ENCODE results near the gene RIBC2. TPM values are rescaled to one million over a fixed set of nuclear protein-coding genes. Genes with fewer than 3 reads are reported as not detected.
"Not testable (repeated sequence)": the region's sequence is repeated elsewhere in the genome, so short reads cannot be mapped to it uniquely, and the experiment has no call there.

Gene RIBC2
- total and polyA plus RNA-seq, 8 donors: 4.3 to 12.1 (median 8.9) TPM

- no peaks in the 10 kb centered on the region for H3K27me3 ChIP-seq
- DNase-seq (peak in 1 of 4 donors; percentile 44), ATAC-seq (peak; percentile 35)
- H3K9me3 ChIP-seq: no peaks in the 10 kb centered on the region
- H3K4me1 ChIP-seq: no peaks in the 10 kb centered on the region
- H3K27ac ChIP-seq: no peak overlapping the region
- H3K4me3 ChIP-seq: no peak overlapping the region
- no peaks in the 10 kb centered on the region for H3K36me3 ChIP-seq
- intact Hi-C loops (cut with DNase I): no loop called here
- no peak for TF ChIP-seq CTCF (IDR thresholded peaks at IDR 0.05)
Observed at GRCh38 chr22:45448431-45448830, 34.9 kb downstream of the RIBC2 start.

GRCh38 chr22:45449442-45449841 lies 35.9 kb downstream of the RIBC2 start:
- intact Hi-C loops (cut with DNase I); H3K36me3 ChIP-seq; ATAC-seq; DNase-seq; H3K27ac ChIP-seq; H3K9me3 ChIP-seq; H3K4me1 ChIP-seq; H3K27me3 ChIP-seq; H3K4me3 ChIP-seq: not testable (repeated sequence)

GRCh38 chr22:45450101-45450785 lies 36.8 kb downstream of the RIBC2 start:
- DNase-seq (no peak), ATAC-seq (no peak)
- H3K36me3 ChIP-seq: no peaks in the 10 kb centered on the region
- TF ChIP-seq CTCF (IDR thresholded peaks at IDR 0.05): no peak
- H3K27ac ChIP-seq: peak overlapping the region in 1 of 2 donors; percentile 62
- H3K4me1 ChIP-seq: no peaks in the 10 kb centered on the region
- H3K9me3 ChIP-seq: no peaks in the 10 kb centered on the region
- no peak overlapping the region for H3K4me3 ChIP-seq
- no peaks in the 10 kb centered on the region for H3K27me3 ChIP-seq
- intact Hi-C loops (cut with DNase I): no loop called here

GRCh38 chr22:45450921-45451651 lies 37.6 kb downstream of the RIBC2 start:
- TF ChIP-seq CTCF (IDR thresholded peaks at IDR 0.05): no peak
- no peak overlapping the region for H3K4me3 ChIP-seq
- no peaks in the 10 kb centered on the region for H3K4me1 ChIP-seq
- peak in 2 of 4 donors; percentile 80 to 89 for DNase-seq
- ATAC-seq: peak; percentile 59
- H3K36me3 ChIP-seq: no peaks in the 10 kb centered on the region
- intact Hi-C loops (cut with DNase I): no loop called here
- no peaks in the 10 kb centered on the region for H3K9me3 ChIP-seq
- no peaks in the 10 kb centered on the region for H3K27me3 ChIP-seq
- H3K27ac ChIP-seq: peak overlapping the region in 1 of 2 donors; percentile 62

GRCh38 chr22:45451972-45452371 lies 38.5 kb downstream of the RIBC2 start:
- no peaks in the 10 kb centered on the region for H3K36me3 ChIP-seq
- intact Hi-C loops (cut with DNase I): no loop called here
- ATAC-seq (no peak), DNase-seq (no peak)
- no peaks in the 10 kb centered on the region for H3K9me3 ChIP-seq
- no peak overlapping the region for H3K4me3 ChIP-seq
- H3K27me3 ChIP-seq: no peaks in the 10 kb centered on the region
- H3K4me1 ChIP-seq: no peaks in the 10 kb centered on the region
- H3K27ac ChIP-seq: peak overlapping the region in 1 of 2 donors; percentile 44
- no peak for TF ChIP-seq CTCF (IDR thresholded peaks at IDR 0.05)
